ENCODE measurements around the gene DIPK1A.

Gene DIPK1A

GRCh38 chr1:92913093-92913819 is 48.0 kb downstream of the DIPK1A start:
- Histone ChIP-seq H3K4me1 (ENCODE audit: control insufficient read depth, insufficient read depth, low read length) (no peaks in the 10 kb centered on the region; the same call in 1 of the 2 replicates), H3K36me3 (ENCODE audit: control insufficient read depth in 2 of 2, insufficient read depth in 1 of 2, low read length in 2 of 2) (no peaks in the 10 kb centered on the region), H3K9me3 (ENCODE audit: control insufficient read depth, insufficient read depth, low read depth, low read length) (no peaks in the 10 kb centered on the region), H3K4me3 (ENCODE audit: low read depth, low read length) (no peak overlapping the region), H3K27ac (ENCODE audit: extremely low read depth, low read depth, low read length) (no peak overlapping the region)
- ChIA-PET POLR2A (no interaction called here), CTCF (interaction anchor here (4.3 kb wide), 1 partner anchor 81 kb away, joined by 17 read pairs; no protein-coding TSS in a partner anchor)
- TF ChIP-seq ZNF18 (tag by site-specific recombination; IDR thresholded peaks at IDR 0.05), result no peak
- TF ChIP-seq, protein P1, sequence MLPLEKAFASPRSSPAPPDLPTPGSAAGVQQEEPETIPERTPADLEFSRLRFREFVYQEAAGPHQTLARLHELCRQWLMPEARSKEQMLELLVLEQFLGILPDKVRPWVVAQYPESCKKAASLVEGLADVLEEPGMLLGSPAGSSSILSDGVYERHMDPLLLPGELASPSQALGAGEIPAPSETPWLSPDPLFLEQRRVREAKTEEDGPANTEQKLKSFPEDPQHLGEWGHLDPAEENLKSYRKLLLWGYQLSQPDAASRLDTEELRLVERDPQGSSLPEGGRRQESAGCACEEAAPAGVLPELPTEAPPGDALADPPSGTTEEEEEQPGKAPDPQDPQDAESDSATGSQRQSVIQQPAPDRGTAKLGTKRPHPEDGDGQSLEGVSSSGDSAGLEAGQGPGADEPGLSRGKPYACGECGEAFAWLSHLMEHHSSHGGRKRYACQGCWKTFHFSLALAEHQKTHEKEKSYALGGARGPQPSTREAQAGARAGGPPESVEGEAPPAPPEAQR (tag by site-specific recombination; IDR thresholded peaks at IDR 0.05), result no peak

DNA sequence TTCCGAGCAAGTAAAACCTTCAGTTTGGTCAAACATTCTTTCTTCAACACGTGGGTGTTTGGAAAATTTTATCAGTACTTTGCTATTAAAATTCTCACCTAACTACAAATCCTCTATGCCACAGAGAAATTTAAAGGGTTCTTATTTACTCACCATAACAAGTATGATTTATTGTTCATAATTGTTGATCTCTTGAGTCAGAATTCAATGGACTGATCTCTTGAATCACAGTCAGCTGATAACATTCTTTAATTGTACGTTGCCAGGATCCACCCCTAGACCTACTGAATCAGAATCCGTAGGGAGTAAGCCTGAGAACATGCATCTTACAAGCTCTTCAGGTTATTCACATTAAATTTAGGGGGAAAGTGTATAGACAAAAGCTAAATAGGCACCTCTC is 51.2 kb downstream of the DIPK1A start:
- H3K36me3 ChIP-seq (ENCODE audit: control insufficient read depth in 2 of 2, insufficient read depth in 1 of 2, low read length in 2 of 2), result no peaks in the 10 kb centered on the region
- H3K9me3 ChIP-seq (ENCODE audit: control insufficient read depth, insufficient read depth, low read depth, low read length), result no peaks in the 10 kb centered on the region
- 0 out of 2 replicates have a peak, but pooled peaks have one; percentile 9 for TF ChIP-seq PRDM6 (tag by site-specific recombination; IDR thresholded peaks at IDR 0.05)
- no peak for TF ChIP-seq BCL6B (tag by site-specific recombination; IDR thresholded peaks at IDR 0.05)
- TF ChIP-seq, protein P2, sequence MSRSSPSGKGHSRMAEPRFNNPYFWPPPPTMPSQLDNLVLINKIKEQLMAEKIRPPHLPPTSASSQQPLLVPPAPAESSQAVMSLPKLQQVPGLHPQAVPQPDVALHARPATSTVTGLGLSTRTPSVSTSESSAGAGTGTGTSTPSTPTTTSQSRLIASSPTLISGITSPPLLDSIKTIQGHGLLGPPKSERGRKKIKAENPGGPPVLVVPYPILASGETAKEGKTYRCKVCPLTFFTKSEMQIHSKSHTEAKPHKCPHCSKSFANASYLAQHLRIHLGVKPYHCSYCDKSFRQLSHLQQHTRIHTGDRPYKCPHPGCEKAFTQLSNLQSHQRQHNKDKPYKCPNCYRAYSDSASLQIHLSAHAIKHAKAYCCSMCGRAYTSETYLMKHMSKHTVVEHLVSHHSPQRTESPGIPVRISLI (tag by site-specific recombination; IDR thresholded peaks at IDR 0.05), result no peak
- TF ChIP-seq ZNF768 (tag by site-specific recombination; IDR thresholded peaks at IDR 0.05), result no peak
- TF ChIP-seq SP2 (tag by site-specific recombination; IDR thresholded peaks at IDR 0.05), result no peak
- TF ChIP-seq, protein P3, sequence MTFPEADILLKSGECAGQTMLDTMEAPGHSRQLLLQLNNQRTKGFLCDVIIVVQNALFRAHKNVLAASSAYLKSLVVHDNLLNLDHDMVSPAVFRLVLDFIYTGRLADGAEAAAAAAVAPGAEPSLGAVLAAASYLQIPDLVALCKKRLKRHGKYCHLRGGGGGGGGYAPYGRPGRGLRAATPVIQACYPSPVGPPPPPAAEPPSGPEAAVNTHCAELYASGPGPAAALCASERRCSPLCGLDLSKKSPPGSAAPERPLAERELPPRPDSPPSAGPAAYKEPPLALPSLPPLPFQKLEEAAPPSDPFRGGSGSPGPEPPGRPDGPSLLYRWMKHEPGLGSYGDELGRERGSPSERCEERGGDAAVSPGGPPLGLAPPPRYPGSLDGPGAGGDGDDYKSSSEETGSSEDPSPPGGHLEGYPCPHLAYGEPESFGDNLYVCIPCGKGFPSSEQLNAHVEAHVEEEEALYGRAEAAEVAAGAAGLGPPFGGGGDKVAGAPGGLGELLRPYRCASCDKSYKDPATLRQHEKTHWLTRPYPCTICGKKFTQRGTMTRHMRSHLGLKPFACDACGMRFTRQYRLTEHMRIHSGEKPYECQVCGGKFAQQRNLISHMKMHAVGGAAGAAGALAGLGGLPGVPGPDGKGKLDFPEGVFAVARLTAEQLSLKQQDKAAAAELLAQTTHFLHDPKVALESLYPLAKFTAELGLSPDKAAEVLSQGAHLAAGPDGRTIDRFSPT (tag by site-specific recombination; IDR thresholded peaks at IDR 0.05), result no peak
- CTCF ChIA-PET, result interaction anchor here (0.6 to 1.6 kb wide), 2 partner anchors 84 to 1426 kb away, joined by 3 read pairs; no protein-coding TSS in a partner anchor
- H3K4me1 ChIP-seq (ENCODE audit: control insufficient read depth, insufficient read depth, low read length), result no peaks in the 10 kb centered on the region; the same call in 1 of the 2 replicates
- no peak overlapping the region for H3K27ac ChIP-seq (ENCODE audit: extremely low read depth, low read depth, low read length)
- POLR2A ChIA-PET, result no interaction called here
- no peak overlapping the region for H3K4me3 ChIP-seq (ENCODE audit: low read depth, low read length)

DNA sequence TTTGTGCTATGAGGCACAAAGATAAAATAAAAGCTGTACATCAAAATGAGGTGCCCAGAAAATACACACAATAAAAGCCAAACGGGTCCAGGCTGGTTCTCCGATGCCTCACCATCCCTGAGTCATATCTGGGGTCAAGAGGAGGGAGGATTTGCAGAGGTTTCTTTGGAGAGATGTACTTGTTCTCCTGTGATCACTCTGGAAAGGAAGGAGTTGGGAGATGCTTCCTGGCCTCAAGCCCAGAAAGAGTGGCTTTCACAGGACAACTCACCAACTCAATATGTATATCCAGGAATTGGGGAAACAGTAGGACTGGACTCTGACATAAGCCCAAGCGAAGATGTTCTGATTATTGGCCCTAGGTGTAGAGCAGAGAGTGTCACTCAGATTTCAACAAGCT is 51.9 kb downstream of the DIPK1A start:
- Histone ChIP-seq H3K4me1 (ENCODE audit: control insufficient read depth, insufficient read depth, low read length) (no peaks in the 10 kb centered on the region; the same call in 1 of the 2 replicates), H3K4me3 (ENCODE audit: low read depth, low read length) (no peak overlapping the region), H3K27ac (ENCODE audit: extremely low read depth, low read depth, low read length) (no peak overlapping the region), H3K9me3 (ENCODE audit: control insufficient read depth, insufficient read depth, low read depth, low read length) (no peaks in the 10 kb centered on the region), H3K36me3 (ENCODE audit: control insufficient read depth in 2 of 2, insufficient read depth in 1 of 2, low read length in 2 of 2) (no peaks in the 10 kb centered on the region)
- POLR2A ChIA-PET, result no interaction called here
- CTCF ChIA-PET, result interaction anchor here (1.0 to 4.0 kb wide), 3 partner anchors 43 to 84 kb away, joined by 3 to 19 read pairs (median 3); no protein-coding TSS in a partner anchor
- TF ChIP-seq ZNF639 (tag by site-specific recombination; IDR thresholded peaks at IDR 0.05) (no peak), MZF1 (tag by site-specific recombination; IDR thresholded peaks at IDR 0.05; ENCODE audit: borderline replicate concordance) (peak; percentile 45; the same call in 1 of the 2 replicates)

Measured in HEK293 (cell line).